Osteocyte (in vitro differentiated cells): ENCODE measurements around the gene INPP4B. TPM values are rescaled to one million over a fixed set of nuclear protein-coding genes. Genes with fewer than 3 reads are reported as not detected.
"Not testable (repeated sequence)": the region's sequence is repeated elsewhere in the genome, so short reads cannot be mapped to it uniquely, and the experiment has no call there.

ENCODE experiments used
- DNase-seq: peaks from one replicate; pipeline ENCODE4 v3.0.0; 2021; ENCODE audit warnings: mixed read lengths; ENCODE audit not compliant: unreplicated experiment; ENCODE audit errors: extremely low spot score
- H3K27ac Mint-ChIP-seq: one replicate; pipeline ENCODE4 v1.8.0; 2021; ENCODE audit warnings: mild to moderate bottlenecking, mixed read lengths; ENCODE audit not compliant: unreplicated experiment
- H3K27me3 Mint-ChIP-seq: one replicate; pipeline ENCODE4 v1.8.0; 2021; ENCODE audit warnings: mixed read lengths; ENCODE audit not compliant: unreplicated experiment
- H3K36me3 Mint-ChIP-seq: one replicate; pipeline ENCODE4 v1.8.0; 2021; ENCODE audit warnings: mixed read lengths; ENCODE audit not compliant: unreplicated experiment
- H3K4me1 Mint-ChIP-seq: one replicate; pipeline ENCODE4 v1.8.0; 2021; ENCODE audit warnings: mixed read lengths; ENCODE audit not compliant: unreplicated experiment
- H3K4me3 Mint-ChIP-seq: one replicate; pipeline ENCODE4 v1.8.0; 2021; ENCODE audit warnings: mild to moderate bottlenecking, moderate library complexity, mixed read lengths; ENCODE audit not compliant: unreplicated experiment
- H3K9me3 Mint-ChIP-seq: one replicate; pipeline ENCODE4 v1.8.0; 2021; ENCODE audit warnings: mixed read lengths; ENCODE audit not compliant: unreplicated experiment
- total RNA-seq: library from RNA; stranded (reverse); gene quantifications from 2 replicates; pipeline ENCODE4 v1.2.1, GENCODE V29; 2021
- TF ChIP-seq, protein P1 (sequence below): fragments of 200-600 bp; sonication (generic); IDR thresholded peaks from 2 replicates; pipeline ENCODE4 v1.5.0; 2021; ENCODE audit warnings: antibody characterized with exemption, mild to moderate bottlenecking, moderate library complexity

INPP4B gene
- total RNA-seq, 1 donor from 2014 or later = 10.9 TPM

- no peaks in the 10 kb centered on the region for H3K27me3 Mint-ChIP-seq
- H3K4me1 Mint-ChIP-seq = peaks cover 60% of the 10 kb centered on the region
- TF ChIP-seq, protein P1, sequence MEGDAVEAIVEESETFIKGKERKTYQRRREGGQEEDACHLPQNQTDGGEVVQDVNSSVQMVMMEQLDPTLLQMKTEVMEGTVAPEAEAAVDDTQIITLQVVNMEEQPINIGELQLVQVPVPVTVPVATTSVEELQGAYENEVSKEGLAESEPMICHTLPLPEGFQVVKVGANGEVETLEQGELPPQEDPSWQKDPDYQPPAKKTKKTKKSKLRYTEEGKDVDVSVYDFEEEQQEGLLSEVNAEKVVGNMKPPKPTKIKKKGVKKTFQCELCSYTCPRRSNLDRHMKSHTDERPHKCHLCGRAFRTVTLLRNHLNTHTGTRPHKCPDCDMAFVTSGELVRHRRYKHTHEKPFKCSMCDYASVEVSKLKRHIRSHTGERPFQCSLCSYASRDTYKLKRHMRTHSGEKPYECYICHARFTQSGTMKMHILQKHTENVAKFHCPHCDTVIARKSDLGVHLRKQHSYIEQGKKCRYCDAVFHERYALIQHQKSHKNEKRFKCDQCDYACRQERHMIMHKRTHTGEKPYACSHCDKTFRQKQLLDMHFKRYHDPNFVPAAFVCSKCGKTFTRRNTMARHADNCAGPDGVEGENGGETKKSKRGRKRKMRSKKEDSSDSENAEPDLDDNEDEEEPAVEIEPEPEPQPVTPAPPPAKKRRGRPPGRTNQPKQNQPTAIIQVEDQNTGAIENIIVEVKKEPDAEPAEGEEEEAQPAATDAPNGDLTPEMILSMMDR = no peak
- H3K4me3 Mint-ChIP-seq = peak overlapping the region; percentile 60
- peaks cover 2% of the 10 kb centered on the region for H3K36me3 Mint-ChIP-seq
- DNase-seq = no peak
- H3K9me3 Mint-ChIP-seq = peaks cover 3% of the 10 kb centered on the region
- peak overlapping the region; percentile 86 for H3K27ac Mint-ChIP-seq
Measured at GRCh38 chr4:142402156-142402555, 443.9 kb downstream of the INPP4B start.

DNA sequence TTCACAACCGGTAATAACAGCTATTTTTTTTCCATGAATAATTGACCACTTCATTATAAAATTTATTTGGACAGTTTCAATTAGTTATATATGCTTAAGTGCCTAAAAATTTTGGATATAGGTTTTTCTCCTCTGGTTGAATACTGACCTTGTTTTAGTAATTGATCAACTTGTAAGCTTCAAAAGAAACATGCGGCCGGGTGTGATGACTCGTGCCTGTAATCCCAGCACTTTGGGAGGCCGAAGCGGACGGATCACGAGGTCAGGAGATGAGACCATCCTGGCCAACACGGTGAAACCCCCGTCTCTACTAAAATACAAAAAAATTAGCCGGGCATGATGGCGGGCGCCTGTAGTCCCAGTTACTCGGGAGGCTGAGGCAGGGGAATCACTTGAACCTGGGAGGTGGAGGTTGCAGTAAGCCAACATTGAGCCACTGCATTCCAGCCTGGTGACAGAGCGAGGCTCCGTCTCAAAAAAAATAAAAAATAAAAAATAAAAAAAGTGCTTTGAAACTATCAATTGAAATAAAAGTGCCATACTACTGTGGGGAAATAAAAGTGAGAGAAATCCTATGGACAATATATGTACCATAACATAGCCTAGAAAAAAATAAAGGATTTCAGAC lies 448.6 kb downstream of the INPP4B start:
- H3K27me3 Mint-ChIP-seq, H3K27ac Mint-ChIP-seq, H3K9me3 Mint-ChIP-seq, DNase-seq, H3K36me3 Mint-ChIP-seq, H3K4me3 Mint-ChIP-seq: not testable (repeated sequence)
- peaks cover 30% of the 10 kb centered on the region for H3K4me1 Mint-ChIP-seq

DNA sequence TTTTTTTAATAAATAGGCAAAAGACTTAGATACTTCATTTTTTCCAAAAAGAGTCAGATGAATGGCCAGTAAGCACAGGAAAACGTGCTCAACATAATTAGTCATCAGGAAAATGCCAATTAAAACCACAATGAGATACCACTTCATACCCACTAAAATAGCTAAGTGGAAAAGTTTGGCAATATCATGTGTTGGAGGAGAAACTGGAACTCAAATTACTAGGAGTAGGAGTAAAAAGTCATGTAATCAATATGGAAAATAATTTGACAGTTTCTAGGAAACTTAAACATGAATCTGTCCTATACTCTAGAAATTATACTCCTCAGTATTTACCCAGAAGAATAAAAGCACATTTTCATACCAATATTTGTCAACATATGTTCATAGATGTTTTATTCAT lies 449.8 kb downstream of the INPP4B start:
- H3K27me3 Mint-ChIP-seq = no peaks in the 10 kb centered on the region
- H3K4me3 Mint-ChIP-seq = no peak overlapping the region
- no peak overlapping the region for H3K27ac Mint-ChIP-seq
- peaks cover 7% of the 10 kb centered on the region for H3K9me3 Mint-ChIP-seq
- TF ChIP-seq, protein P1 = no peak
- H3K36me3 Mint-ChIP-seq = peaks cover 6% of the 10 kb centered on the region
- no peak for DNase-seq
- peaks cover 19% of the 10 kb centered on the region for H3K4me1 Mint-ChIP-seq

GRCh38 chr4:142393127-142393526 lies 453.0 kb downstream of the INPP4B start:
- no peaks in the 10 kb centered on the region for H3K27me3 Mint-ChIP-seq
- no peak for DNase-seq
- H3K4me3 Mint-ChIP-seq = no peak overlapping the region
- H3K36me3 Mint-ChIP-seq = peaks cover 5% of the 10 kb centered on the region
- TF ChIP-seq, protein P1 = no peak
- H3K4me1 Mint-ChIP-seq = peaks cover 5% of the 10 kb centered on the region
- peaks cover 4% of the 10 kb centered on the region for H3K9me3 Mint-ChIP-seq
- no peak overlapping the region for H3K27ac Mint-ChIP-seq

- Mint-ChIP-seq H3K36me3 (no peaks in the 10 kb centered on the region), H3K9me3 (no peaks in the 10 kb centered on the region), H3K27ac (no peak overlapping the region), H3K4me1 (peaks cover 3% of the 10 kb centered on the region), H3K27me3 (no peaks in the 10 kb centered on the region), H3K4me3 (no peak overlapping the region)
- TF ChIP-seq, protein P1 = no peak
- no peak for DNase-seq
Measured at GRCh38 chr4:142386856-142387255, 459.2 kb downstream of the INPP4B start.
